HUDEP-2 (cell line): ENCODE measurements around the gene DACH2.
"Not testable (repeated sequence)": the region's sequence is repeated elsewhere in the genome, so short reads cannot be mapped to it uniquely, and the experiment has no call there.

Experiments
- DNase-seq, 76 experiments: peaks; one replicate each; lab custom pipeline; 2025; ENCODE audit not compliant: unreplicated experiment in 76 of 76; lab: John Stamatoyannopoulos, UW

Gene DACH2

DNA sequence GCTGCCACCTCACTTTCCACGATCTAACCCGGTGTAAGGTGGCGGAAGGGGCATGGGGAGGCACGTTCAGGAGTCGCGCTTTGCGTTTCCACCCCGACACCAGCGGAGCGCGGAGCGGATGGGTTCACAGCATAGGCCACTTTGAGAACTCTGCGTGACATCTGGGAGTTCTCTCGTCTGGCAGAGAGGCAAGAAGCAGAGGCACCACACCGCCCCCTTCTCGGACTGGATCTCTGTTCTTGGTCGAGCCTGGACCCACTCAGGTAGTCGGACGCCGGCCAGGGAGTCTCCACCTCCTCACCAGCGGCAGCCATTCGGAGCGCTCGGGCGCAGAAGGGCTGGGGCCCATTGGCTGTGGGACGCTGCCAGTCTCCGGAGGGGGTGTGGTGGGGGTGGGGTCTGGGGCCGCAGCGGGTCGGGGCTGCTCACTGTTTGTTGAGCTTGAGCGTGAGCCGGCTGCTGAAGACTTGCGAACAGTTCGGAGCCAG is at the start of gene DACH2:
Gene DACH2, plus strand, starts transcription at position 428 of the 488 bp plus-strand sequence.
- peak in 11 of 76 experiments; percentile 1 to 39 (median 5) for DNase-seq

- DNase-seq = no peak
Observed at GRCh38 chrX:86102341-86102740, 45.9 kb upstream of the DACH2 start.

GRCh38 chrX:86103061-86103460 is 45.2 kb upstream of the DACH2 start:
- DNase-seq = no peak

DNA sequence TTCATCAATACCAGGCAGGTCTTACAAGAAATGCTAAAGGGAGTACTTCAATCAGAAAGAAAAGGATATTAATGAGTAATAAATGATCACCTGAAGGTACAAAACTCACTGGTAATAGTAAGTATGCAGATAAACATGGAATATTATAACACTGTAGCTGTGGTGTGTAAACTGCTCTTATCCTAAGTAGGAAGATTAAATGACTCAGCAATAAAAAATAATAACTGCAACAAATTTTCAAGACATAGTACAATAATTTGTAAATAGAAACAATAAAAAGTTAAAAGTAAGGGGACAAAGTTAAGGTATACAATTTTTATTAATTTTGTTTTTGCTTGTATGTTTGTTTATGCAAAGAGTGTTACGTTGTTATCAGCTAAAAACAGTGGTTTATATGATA is 43.7 kb upstream of the DACH2 start:
- no peak for DNase-seq

GRCh38 chrX:86121916-86122315 is 26.3 kb upstream of the DACH2 start:
- DNase-seq = no peak

GRCh38 chrX:86133761-86134160 is 14.5 kb upstream of the DACH2 start:
- no peak for DNase-seq

GRCh38 chrX:86137071-86137470 is 11.2 kb upstream of the DACH2 start:
- DNase-seq = no peak

DNA sequence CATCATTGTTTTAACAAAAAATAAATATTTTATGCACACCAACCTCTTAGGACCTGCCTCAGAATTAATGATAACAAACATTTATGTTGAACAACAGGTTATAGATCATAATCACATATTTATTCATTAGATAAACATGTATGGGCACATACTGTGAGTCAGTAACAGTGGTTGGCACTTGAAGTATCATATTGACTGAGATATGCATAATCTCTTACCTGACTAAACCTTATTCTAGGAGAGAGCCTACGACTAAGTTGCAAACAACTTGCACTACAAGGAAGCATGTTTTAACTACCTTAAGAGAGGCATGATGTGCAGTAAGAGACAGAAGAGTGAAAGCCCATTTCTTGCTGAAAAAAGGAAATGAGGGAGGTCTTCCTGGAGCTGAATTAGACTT is 6.5 kb upstream of the DACH2 start:
- no peak for DNase-seq

DNA sequence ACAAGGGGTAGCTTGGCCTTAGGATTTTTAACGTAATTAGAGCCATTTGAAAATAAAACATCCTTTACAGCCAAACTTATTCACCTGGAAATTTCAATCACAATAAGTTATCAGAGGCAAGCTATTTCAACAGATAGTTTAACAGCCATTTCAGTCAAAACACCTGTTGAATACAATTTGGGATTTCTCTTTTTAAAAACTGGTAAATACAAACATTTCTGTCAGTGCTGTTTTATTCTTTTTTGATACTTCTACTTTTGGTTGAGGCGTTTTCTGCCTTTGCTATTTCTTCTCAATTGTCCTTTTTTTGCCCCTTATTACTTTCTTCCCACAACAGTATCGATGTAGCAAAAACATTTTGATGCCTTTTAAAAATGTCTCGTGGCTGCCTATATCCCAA is 2.1 kb upstream of the DACH2 start:
- no peak for DNase-seq

GRCh38 chrX:86148594-86148993 is 343 bp downstream of the DACH2 start:
- DNase-seq = no peak

DNA sequence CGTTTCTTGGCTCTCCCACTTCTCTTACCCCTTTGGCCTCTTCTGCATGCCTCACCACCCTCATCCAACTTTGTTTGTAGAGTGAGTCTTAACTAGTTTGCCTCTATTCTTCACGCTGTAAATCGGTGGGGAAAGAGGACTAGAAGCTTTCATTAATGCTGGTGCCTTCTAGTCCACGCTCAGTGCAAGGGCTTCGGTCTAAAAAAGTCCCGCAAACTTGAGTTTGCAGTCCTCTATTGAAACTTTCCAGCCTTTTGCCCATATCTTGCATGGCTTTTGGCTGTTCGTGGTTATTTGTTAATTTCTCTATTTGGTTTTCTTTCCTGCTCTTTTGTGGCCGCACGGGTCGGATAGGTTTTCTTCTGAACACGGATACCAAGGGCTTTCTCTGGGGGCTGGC is 868 bp downstream of the DACH2 start:
- DNase-seq = no peak

DNA sequence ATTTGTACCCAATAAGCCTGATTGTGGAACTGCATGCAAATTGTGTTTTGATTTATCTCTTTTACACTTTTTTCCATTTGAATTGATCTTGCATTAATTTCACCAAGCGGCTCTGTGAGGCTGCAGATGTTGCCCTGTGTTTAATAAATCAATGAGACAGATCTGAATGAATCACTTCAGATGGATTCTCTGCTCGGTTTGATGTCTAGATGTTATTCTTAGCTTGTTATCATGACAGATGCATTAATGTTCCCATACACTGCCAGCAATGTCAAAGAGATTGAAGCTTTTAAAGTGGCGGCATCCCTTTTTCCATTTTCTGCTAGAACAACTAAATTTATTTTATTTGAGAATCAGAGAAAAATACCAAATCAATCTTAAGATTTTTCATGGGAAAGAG is 6.3 kb downstream of the DACH2 start:
- DNase-seq = no peak

GRCh38 chrX:86171366-86171765 is 23.1 kb downstream of the DACH2 start:
- peak in 4 of 76 experiments; percentile 0 to 1 (median 0) for DNase-seq

DNA sequence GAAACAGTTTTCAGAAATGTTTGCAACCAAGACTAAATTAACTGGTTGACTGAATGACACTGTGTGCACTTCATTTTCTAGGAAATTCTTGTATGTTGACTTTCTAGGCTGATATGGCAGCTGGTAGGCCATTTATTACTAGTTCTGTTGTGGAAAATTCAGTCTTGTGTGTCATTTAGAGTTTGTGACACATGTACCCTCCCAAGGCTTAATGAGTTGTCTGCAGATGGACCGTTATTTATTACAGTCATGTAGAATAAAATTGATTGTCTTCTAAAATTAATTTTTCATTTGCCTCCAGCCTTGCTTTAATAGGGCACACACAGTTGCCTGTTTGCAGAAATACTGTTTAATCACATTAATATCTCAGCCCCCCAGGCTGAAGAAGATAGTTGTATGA is 30.7 kb downstream of the DACH2 start:
- no peak for DNase-seq

DNA sequence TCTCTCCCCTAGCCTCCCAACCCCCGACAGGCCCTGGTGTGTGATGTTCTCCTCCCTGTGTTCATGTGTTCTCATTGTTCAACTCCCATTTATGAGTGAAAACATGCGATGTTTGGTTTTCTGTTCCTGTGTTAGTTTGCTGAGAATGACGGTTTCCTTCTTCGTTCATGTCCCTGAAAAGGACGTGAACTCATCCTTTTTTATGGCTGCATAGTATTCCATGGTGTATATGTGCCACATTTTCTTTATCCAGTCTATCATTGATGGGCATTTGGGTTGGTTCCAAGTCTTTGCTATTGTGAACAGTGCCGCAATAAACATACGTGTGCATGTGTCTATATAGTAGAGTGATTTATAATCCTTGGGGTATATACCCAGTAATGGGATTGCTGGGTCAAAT is 33.1 kb downstream of the DACH2 start:
- DNase-seq = not testable (repeated sequence)

DNA sequence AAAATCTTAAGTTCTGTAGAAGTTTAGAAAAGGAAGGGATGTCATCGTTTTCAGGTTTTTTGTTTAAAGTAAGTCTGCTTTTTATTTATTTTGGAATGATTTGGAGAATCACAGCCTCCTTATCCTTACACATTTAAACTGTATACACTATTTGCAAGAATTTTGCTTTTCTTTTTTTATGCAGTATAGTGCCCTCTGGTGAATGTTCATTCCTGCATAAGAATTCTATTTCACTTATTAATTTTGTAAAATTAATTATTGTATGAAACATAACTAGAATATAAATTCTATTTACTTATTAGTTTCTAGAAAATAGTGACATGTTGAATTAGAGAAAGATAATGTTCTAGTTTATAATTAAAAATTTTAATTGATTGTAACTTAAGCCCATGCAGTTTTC is 44.6 kb downstream of the DACH2 start:
- no peak for DNase-seq

GRCh38 chrX:86194758-86195157 is 46.5 kb downstream of the DACH2 start:
- DNase-seq = no peak

GRCh38 chrX:86195343-86195742 is 47.1 kb downstream of the DACH2 start:
- no peak for DNase-seq

DNA sequence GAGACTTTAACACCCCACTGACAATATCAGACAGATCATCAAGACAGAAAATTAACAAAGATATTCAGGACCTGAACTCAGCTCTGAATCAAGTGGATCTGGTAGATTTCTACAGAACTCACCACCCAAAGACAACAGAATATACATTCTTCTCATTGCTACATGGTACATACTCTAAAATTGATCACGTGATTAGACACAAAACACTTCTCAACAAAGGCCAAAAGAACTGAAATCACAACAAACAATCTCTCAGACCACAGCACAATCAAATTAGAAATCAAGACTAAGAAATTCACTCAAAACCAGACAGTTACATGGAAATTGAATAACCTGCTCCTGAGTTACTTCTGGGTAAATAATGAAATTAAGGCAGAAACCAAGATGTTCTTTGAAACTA is 49.6 kb downstream of the DACH2 start:
- DNase-seq = no peak

GRCh38 chrX:86210772-86211171 is 62.5 kb downstream of the DACH2 start:
- no peak for DNase-seq

GRCh38 chrX:86215260-86215659 is 67.0 kb downstream of the DACH2 start:
- DNase-seq = no peak

DNA sequence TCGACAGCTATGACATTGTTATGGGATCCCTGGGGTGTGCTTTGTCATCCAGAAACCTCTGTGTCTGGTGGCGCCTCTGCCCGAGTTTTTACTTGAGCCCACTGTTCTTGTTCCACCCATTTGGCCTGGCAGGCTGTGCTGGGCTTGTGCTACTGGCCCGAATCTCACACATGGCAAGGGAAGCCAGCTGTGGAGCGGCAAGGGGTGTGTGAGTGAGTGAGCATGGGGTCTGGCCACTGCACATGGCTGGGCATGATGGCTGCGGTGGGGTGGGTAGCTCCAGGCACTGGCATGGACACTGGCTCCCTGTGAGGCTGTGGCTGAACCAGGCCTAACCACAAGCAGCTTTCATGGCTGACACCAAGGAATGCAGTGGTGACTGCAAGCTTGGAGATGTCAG is 89.2 kb downstream of the DACH2 start:
- no peak for DNase-seq

GRCh38 chrX:86241547-86241946 is 93.3 kb downstream of the DACH2 start:
- no peak for DNase-seq
